ENCODE results near the gene CYLD. TPM values are rescaled to one million over a fixed set of nuclear protein-coding genes. Genes with fewer than 3 reads are reported as not detected.

The CYLD gene
- total RNA-seq, 1 donor from 2014 or later: 30.7 TPM

- peaks cover 8% of the 10 kb centered on the region for H3K36me3 Mint-ChIP-seq (ENCODE audit: low read depth, unreplicated experiment)
- H3K4me1 Mint-ChIP-seq (ENCODE audit: unreplicated experiment): peaks cover 3% of the 10 kb centered on the region
- H3K9me3 Mint-ChIP-seq (ENCODE audit: unreplicated experiment): no peaks in the 10 kb centered on the region
- no peak for TF ChIP-seq CTCF (IDR thresholded peaks at IDR 0.05; ENCODE audit: unreplicated experiment)
- H3K27me3 Mint-ChIP-seq (ENCODE audit: unreplicated experiment): peaks cover 3% of the 10 kb centered on the region
- no peak overlapping the region for H3K4me3 Mint-ChIP-seq (ENCODE audit: unreplicated experiment)
- DNase-seq (ENCODE audit: low spot score): no peak
- no peak overlapping the region for H3K27ac Mint-ChIP-seq (ENCODE audit: unreplicated experiment)
These were observed 22.2 kb upstream of the CYLD start for GRCh38 chr16:50719401-50720337.

DNA sequence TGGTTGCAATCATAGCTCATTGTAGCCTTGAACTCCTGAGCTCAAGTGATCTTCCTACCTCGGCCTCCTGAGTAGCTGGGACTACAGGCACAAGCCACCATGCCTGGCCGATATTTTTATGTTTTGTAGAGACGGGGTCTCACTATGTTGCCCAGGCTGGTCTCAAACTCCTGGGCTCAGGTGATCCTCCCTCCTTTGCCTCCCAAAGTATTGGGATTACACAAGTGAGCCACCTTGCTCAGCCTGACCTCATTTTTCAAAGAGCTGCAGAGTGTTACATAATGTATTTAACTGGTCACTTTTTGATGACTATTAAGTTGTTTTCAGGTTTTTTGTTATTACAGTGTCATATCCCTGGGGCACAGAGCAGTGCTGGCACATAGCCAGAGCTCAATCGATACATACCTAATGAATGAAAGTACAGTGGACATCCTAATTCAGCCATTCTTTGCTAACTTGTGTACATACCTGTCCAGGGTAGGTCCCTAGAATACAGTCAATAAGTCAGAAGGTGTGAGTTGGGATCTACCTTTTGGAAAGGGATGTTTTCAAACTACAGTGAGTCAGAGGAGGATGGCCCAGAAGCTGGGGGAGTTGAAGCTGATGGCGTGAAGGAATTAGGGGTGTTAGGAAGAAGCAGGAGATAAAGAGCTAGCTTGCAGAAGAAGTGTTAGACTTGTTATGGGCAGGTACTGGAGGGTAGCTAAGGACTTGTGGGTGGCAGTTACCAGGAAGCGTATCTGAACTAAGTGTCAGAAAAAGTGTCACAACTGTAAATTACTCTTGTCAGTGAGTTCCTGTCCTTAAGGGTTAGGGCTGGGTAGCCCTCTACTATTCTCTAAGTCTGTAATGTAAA lies 20.1 kb upstream of the CYLD start:
- no peak overlapping the region for H3K27ac Mint-ChIP-seq (ENCODE audit: unreplicated experiment)
- TF ChIP-seq CTCF (IDR thresholded peaks at IDR 0.05; ENCODE audit: unreplicated experiment): no peak
- no peak for DNase-seq (ENCODE audit: low spot score)

DNA sequence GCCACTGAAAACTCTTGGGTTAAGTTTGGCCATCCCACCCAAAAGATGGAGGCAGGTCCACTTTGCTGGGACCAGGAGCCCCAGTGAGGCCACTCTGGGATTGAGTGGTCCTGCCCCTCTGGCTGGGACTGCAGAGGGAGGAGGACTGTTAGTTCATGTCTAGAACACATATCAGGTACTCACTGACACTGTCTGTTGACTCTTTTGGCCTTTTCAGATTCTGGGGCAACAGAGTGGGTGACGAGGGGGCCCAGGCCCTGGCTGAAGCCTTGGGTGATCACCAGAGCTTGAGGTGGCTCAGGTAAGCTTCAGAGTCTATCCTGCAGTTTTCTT lies 19.5 kb upstream of the CYLD start:
- no peak for DNase-seq (ENCODE audit: low spot score)
- Mint-ChIP-seq H3K27ac (ENCODE audit: unreplicated experiment) (no peak overlapping the region), H3K4me1 (ENCODE audit: unreplicated experiment) (peaks cover 1% of the 10 kb centered on the region), H3K9me3 (ENCODE audit: unreplicated experiment) (no peaks in the 10 kb centered on the region), H3K4me3 (ENCODE audit: unreplicated experiment) (no peak overlapping the region), H3K27me3 (ENCODE audit: unreplicated experiment) (peaks cover 4% of the 10 kb centered on the region), H3K36me3 (ENCODE audit: low read depth, unreplicated experiment) (peaks cover 8% of the 10 kb centered on the region)
- TF ChIP-seq CTCF (IDR thresholded peaks at IDR 0.05; ENCODE audit: unreplicated experiment): no peak

More for the DNA sequence above, 20.1 kb upstream of the CYLD start:
- no peak overlapping the region for H3K4me3 Mint-ChIP-seq (ENCODE audit: unreplicated experiment)
- H3K27me3 Mint-ChIP-seq (ENCODE audit: unreplicated experiment): peaks cover 3% of the 10 kb centered on the region
- peaks cover 3% of the 10 kb centered on the region for H3K4me1 Mint-ChIP-seq (ENCODE audit: unreplicated experiment)
- H3K36me3 Mint-ChIP-seq (ENCODE audit: low read depth, unreplicated experiment): peaks cover 8% of the 10 kb centered on the region
- H3K9me3 Mint-ChIP-seq (ENCODE audit: unreplicated experiment): no peaks in the 10 kb centered on the region

DNA sequence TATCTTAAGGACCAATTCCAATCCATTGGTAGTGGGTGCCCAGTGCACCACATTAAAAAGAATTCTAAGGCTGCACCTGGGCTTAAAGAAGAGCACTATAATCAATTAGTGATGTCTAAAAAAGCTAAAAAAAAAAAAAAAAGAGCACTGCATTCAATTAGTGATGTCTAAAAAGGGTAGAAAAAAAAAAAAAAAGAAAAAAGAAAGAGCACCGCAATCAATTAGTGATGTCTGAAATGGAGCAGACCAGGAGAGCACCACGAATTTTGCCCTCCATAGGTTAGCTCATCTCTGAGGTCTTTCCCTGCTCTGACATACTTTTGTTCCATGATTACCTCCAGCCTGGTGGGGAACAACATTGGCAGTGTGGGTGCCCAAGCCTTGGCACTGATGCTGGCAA lies 18.9 kb upstream of the CYLD start:
- DNase-seq (ENCODE audit: low spot score): no peak
- Mint-ChIP-seq H3K4me1 (ENCODE audit: unreplicated experiment) (no peaks in the 10 kb centered on the region), H3K36me3 (ENCODE audit: low read depth, unreplicated experiment) (peaks cover 8% of the 10 kb centered on the region), H3K4me3 (ENCODE audit: unreplicated experiment) (no peak overlapping the region), H3K27me3 (ENCODE audit: unreplicated experiment) (peaks cover 4% of the 10 kb centered on the region), H3K9me3 (ENCODE audit: unreplicated experiment) (no peaks in the 10 kb centered on the region), H3K27ac (ENCODE audit: unreplicated experiment) (no peak overlapping the region)
- no peak for TF ChIP-seq CTCF (IDR thresholded peaks at IDR 0.05; ENCODE audit: unreplicated experiment)
